Measurements from ENCODE around the gene CD1D.

- TF ChIP-seq CTCF (IDR thresholded peaks at IDR 0.05) (no peak), POLR2AphosphoS5 (IDR thresholded peaks at IDR 0.05; ENCODE audit: low read depth, low read length) (no peak)
These were observed 4.3 kb upstream of the CD1D start for GRCh38 chr1:158176399-158176798.

Measured in SK-N-SH (cell line).